Measurements from ENCODE around the gene CCDC38. TPM values are rescaled to one million over a fixed set of nuclear protein-coding genes. Genes with fewer than 3 reads are reported as not detected.

Gene CCDC38
- total RNA-seq, 1 experiment from 2014 or later = 0.35 TPM

DNA sequence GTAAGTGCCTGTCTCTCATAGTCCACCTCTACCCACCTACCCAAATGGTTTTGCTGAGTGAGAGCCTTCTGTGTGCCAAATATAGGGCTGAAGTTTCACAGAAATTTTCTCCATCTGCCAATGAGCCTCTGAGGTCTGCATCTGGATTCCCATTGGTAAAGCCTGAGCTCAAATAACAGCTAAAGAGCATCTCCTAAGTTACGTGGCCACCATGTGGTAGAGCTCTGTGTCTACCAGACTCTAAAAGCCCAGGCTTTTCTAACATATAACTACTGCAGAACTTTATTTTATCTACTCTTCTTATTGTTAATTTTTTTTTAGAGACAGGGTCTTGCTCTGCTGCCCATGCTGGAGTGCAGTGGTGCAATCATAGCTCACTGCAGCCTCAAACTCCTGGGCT is 16.7 kb upstream of the CCDC38 start:
- Histone ChIP-seq H3K36me3 (ENCODE audit: low read depth) (no peaks in the 10 kb centered on the region), H3K27me3 (ENCODE audit: insufficient read depth, low read depth) (no peaks in the 10 kb centered on the region), H4K20me1 (ENCODE audit: insufficient read depth) (no peaks in the 10 kb centered on the region), H3K9me3 (ENCODE audit: insufficient read depth, low read depth) (no peaks in the 10 kb centered on the region), H3F3A (ENCODE audit: insufficient read depth, low read depth) (no peaks in the 10 kb centered on the region), H3K4me2 (no peak overlapping the region), H3K79me2 (ENCODE audit: low read depth) (no peaks in the 10 kb centered on the region), H3K27ac (no peak overlapping the region), H3K4me1 (replicated peaks; ENCODE audit: insufficient read depth) (no peaks in the 10 kb centered on the region), H3K4me3 (no peak overlapping the region), H2AFZ (no peak overlapping the region), H3K9me2 (ENCODE audit: insufficient read depth) (no peaks in the 10 kb centered on the region)
- intact Hi-C loops (cut with micrococcal nuclease; ENCODE audit: unreplicated experiment) = no loop called here
- DNase-seq = peak in 1 of 2 experiments; percentile 44
- ChIA-PET CTCF (no interaction called here), POLR2A (ENCODE audit: unreplicated experiment) (interaction anchor here (0.6 kb wide), 2 partner anchors 60 to 442 kb away, joined by 3 read pairs; no protein-coding TSS in a partner anchor)
- BruUV-seq (replicated peaks) = no TSS peak
- no peak for TF ChIP-seq EZH2 (IDR thresholded peaks at IDR 0.05; ENCODE audit: low read depth)
- TF ChIP-seq, protein P1, sequence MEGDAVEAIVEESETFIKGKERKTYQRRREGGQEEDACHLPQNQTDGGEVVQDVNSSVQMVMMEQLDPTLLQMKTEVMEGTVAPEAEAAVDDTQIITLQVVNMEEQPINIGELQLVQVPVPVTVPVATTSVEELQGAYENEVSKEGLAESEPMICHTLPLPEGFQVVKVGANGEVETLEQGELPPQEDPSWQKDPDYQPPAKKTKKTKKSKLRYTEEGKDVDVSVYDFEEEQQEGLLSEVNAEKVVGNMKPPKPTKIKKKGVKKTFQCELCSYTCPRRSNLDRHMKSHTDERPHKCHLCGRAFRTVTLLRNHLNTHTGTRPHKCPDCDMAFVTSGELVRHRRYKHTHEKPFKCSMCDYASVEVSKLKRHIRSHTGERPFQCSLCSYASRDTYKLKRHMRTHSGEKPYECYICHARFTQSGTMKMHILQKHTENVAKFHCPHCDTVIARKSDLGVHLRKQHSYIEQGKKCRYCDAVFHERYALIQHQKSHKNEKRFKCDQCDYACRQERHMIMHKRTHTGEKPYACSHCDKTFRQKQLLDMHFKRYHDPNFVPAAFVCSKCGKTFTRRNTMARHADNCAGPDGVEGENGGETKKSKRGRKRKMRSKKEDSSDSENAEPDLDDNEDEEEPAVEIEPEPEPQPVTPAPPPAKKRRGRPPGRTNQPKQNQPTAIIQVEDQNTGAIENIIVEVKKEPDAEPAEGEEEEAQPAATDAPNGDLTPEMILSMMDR (conservative IDR thresholded peaks at IDR 0.05) = no peak; the same call in 1 of the 2 replicates

DNA sequence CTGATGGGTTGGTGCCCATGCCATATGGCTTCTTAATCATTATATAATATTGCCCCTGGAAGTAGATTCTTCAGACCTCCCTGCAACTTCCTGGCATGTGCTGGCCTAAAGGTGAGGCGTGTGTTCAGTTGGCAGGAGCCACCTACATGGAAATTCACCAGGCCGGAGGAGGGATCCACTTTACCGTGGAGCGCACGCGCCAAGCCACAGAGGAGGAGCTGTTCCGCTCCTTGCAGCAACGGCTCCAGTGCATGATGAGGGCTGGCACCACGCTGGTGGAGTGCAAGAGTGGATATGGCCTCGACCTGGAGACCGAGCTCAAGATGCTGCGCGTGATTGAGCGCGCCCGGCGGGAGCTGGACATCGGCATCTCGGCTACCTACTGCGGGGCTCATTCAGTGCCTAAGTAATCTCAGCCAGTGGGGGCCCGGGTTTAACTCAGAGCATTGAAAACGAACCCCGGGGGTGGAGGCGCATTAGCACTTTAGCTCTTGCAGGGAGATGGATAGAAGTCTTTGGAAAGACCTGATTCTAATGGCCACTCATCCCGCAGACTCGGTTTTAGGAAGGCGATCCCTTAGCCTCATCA is 14.2 kb upstream of the CCDC38 start:
- BruUV-seq (replicated peaks) = no TSS peak
- POLR2A ChIA-PET (ENCODE audit: unreplicated experiment) = interaction anchor here (0.5 kb wide), 1 partner anchor 977 kb away, joined by 6 read pairs; no protein-coding TSS in a partner anchor
- intact Hi-C loops (cut with micrococcal nuclease; ENCODE audit: unreplicated experiment) = no loop called here
- CTCF ChIA-PET = no interaction called here
- H3K4me2 ChIP-seq = no peak overlapping the region
- H3K4me3 ChIP-seq = no peak overlapping the region
- H3K79me2 ChIP-seq (ENCODE audit: low read depth) = no peaks in the 10 kb centered on the region
- H3K4me1 ChIP-seq (replicated peaks; ENCODE audit: insufficient read depth) = no peaks in the 10 kb centered on the region
- no peak for DNase-seq
- H3K9me3 ChIP-seq (ENCODE audit: insufficient read depth, low read depth) = no peaks in the 10 kb centered on the region
- TF ChIP-seq, protein P1 (conservative IDR thresholded peaks at IDR 0.05) = no peak
- no peak for TF ChIP-seq EZH2 (IDR thresholded peaks at IDR 0.05; ENCODE audit: low read depth)
- no peaks in the 10 kb centered on the region for H3K27me3 ChIP-seq (ENCODE audit: insufficient read depth, low read depth)
- no peaks in the 10 kb centered on the region for H3F3A ChIP-seq (ENCODE audit: insufficient read depth, low read depth)
- no peaks in the 10 kb centered on the region for H4K20me1 ChIP-seq (ENCODE audit: insufficient read depth)
- no peak overlapping the region for H3K27ac ChIP-seq
- H3K9me2 ChIP-seq (ENCODE audit: insufficient read depth) = no peaks in the 10 kb centered on the region
- no peak overlapping the region for H2AFZ ChIP-seq
- H3K36me3 ChIP-seq (ENCODE audit: low read depth) = no peaks in the 10 kb centered on the region

DNA sequence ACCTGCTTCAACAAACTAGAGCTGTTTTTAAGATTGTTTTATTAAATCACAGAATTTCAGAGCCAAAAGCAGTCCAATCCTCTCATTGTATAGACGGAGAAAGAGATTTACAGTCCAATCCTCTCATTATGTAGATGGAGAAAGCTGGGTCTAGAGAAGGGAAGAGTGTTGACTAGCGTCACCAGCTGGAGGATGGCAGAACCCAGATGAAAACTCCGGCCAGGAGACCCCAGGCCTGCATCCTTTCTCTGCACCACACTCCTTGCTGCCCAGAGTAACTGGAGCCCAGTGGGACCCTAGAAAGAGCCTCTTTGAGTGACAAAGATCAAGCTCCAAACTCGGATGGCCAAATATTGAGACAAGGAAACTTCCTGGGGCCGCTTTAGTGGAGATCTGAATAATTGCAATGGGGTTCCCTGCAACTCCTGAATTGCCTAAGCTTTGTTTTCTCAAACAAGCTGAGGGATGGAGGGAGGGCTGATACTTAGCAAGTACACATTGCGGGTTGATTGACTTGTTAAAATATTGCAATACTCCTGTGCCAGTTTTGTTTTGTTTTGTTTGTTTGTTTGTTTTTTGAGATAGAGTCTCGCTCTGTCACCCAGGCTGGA is 13.2 kb upstream of the CCDC38 start:
- no peak overlapping the region for H3K4me2 ChIP-seq
- no peaks in the 10 kb centered on the region for H3K9me3 ChIP-seq (ENCODE audit: insufficient read depth, low read depth)
- no peaks in the 10 kb centered on the region for H3K79me2 ChIP-seq (ENCODE audit: low read depth)
- intact Hi-C loops (cut with micrococcal nuclease; ENCODE audit: unreplicated experiment) = no loop called here
- POLR2A ChIA-PET (ENCODE audit: unreplicated experiment) = no interaction called here
- no peaks in the 10 kb centered on the region for H3K4me1 ChIP-seq (replicated peaks; ENCODE audit: insufficient read depth)
- H2AFZ ChIP-seq = no peak overlapping the region
- no peaks in the 10 kb centered on the region for H3K9me2 ChIP-seq (ENCODE audit: insufficient read depth)
- DNase-seq = no peak
- no peaks in the 10 kb centered on the region for H4K20me1 ChIP-seq (ENCODE audit: insufficient read depth)
- no peak overlapping the region for H3K4me3 ChIP-seq
- BruUV-seq (replicated peaks) = no TSS peak
- no peak for TF ChIP-seq EZH2 (IDR thresholded peaks at IDR 0.05; ENCODE audit: low read depth)
- TF ChIP-seq, protein P1 (conservative IDR thresholded peaks at IDR 0.05) = no peak
- H3K27ac ChIP-seq = no peak overlapping the region
- H3F3A ChIP-seq (ENCODE audit: insufficient read depth, low read depth) = no peaks in the 10 kb centered on the region
- CTCF ChIA-PET = interaction anchor here (0.6 kb wide), 1 partner anchor 421 kb away, joined by 3 read pairs; no protein-coding TSS in a partner anchor
- no peaks in the 10 kb centered on the region for H3K27me3 ChIP-seq (ENCODE audit: insufficient read depth, low read depth)
- no peaks in the 10 kb centered on the region for H3K36me3 ChIP-seq (ENCODE audit: low read depth)
